ENCODE measurements around the gene PDE6H. TPM values are rescaled to one million over a fixed set of nuclear protein-coding genes. Genes with fewer than 3 reads are reported as not detected.

The PDE6H gene
- total RNA-seq, 1 experiment from 2014 or later = not detected

DNA sequence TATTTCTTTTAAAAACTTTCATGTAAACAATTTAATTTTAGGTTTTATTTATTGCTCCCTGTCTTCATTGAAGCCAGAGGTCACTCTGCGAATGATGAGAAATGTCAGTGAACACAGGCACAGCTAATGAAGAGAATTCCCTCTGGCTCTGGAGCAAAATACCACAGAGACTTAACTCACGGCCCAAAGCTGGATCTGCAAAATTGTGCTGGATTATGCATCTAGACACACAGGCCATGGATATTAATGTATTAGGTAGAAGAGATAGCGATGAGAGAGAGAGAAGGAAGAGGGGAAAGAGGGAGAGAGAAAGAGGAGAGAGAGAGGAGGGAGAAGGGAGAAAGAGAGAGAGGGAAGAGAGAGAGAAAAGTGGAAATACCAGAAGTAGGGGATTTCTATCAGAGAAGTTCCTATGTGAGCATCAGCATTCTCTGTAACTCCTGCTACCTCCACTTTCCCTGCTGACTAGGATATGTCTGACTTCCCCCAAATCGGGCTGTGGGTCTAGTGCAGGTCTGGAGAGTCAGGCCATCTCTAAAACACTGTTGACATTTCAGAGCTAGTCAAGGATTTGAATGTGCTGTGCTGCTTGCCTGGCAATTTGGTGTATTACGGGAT is 15.2 kb upstream of the PDE6H start:
- Histone ChIP-seq H3K4me2 (ENCODE audit: low read length) (no peak overlapping the region), H3K4me1 (ENCODE audit: insufficient read depth, low read length) (peaks cover 22% of the 10 kb centered on the region), H3K79me2 (ENCODE audit: low read length) (no peaks in the 10 kb centered on the region), H4K20me1 (ENCODE audit: low read length) (no peaks in the 10 kb centered on the region), H3K27me3 (ENCODE audit: low read length) (no peaks in the 10 kb centered on the region), H3K36me3 (ENCODE audit: low read depth, low read length) (no peaks in the 10 kb centered on the region), H2AFZ (ENCODE audit: low read length) (no peak overlapping the region), H3K9me2 (replicated peaks; ENCODE audit: low read length) (no peaks in the 10 kb centered on the region), H3K4me3 (ENCODE audit: low read length) (no peak overlapping the region), H3K27ac (ENCODE audit: low read length) (no peak overlapping the region), H3K9ac (ENCODE audit: low read length) (no peak overlapping the region), H3F3A (ENCODE audit: low read length, unreplicated experiment) (no peaks in the 10 kb centered on the region), H3K9me3 (ENCODE audit: low read length) (no peaks in the 10 kb centered on the region)
- ATAC-seq (no peak), DNase-seq (no peak)
- POLR2A ChIA-PET (ENCODE audit: unreplicated experiment) = no interaction called here
- TF ChIP-seq, protein P1, sequence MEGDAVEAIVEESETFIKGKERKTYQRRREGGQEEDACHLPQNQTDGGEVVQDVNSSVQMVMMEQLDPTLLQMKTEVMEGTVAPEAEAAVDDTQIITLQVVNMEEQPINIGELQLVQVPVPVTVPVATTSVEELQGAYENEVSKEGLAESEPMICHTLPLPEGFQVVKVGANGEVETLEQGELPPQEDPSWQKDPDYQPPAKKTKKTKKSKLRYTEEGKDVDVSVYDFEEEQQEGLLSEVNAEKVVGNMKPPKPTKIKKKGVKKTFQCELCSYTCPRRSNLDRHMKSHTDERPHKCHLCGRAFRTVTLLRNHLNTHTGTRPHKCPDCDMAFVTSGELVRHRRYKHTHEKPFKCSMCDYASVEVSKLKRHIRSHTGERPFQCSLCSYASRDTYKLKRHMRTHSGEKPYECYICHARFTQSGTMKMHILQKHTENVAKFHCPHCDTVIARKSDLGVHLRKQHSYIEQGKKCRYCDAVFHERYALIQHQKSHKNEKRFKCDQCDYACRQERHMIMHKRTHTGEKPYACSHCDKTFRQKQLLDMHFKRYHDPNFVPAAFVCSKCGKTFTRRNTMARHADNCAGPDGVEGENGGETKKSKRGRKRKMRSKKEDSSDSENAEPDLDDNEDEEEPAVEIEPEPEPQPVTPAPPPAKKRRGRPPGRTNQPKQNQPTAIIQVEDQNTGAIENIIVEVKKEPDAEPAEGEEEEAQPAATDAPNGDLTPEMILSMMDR (conservative IDR thresholded peaks at IDR 0.05; ENCODE audit: low read depth, low read length) = no peak
- TF ChIP-seq EZH2 (IDR thresholded peaks at IDR 0.05; ENCODE audit: low read length, unreplicated experiment) (no peak), EZH2phosphoT487 (IDR thresholded peaks at IDR 0.05; ENCODE audit: borderline replicate concordance, low read length) (no peak)
- intact Hi-C loops (cut with micrococcal nuclease) = no loop called here
- BruUV-seq (replicated peaks) = no TSS peak
- CTCF ChIA-PET = no interaction called here

DNA sequence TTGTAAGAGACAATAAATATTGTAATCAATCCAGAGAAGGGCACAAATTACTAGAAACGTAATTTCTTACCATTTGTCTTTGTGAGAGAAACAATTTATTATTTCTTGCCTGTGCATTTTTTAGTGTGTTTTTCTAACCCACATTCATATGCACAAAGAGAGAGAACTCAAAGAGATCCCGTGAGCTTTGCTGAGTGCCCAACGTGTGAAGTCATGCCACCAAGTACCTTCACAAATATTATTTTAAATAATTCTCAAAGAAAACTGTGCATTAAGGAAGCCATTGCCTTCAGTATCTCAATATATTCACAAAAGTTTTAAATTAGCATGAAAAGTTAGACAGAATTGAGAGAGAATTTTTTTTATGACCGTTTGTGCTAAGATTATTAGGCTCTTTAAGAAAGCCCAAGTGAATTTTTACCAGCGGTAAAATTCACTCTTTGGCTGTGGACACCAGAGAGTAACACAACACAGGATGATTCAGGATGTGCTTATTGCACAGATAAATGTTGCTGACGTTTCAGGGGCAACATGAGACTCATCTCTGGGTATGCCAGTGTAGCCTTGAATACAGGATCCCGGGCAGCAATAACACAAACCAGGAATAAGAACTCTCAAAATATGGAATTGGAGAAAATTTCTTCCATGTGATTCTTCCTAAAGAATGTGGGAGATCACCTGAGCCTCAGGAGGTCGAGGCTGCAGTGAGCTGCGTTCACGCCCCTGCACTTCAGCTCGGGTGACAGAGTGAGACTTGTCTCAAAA is 14.3 kb upstream of the PDE6H start:
- DNase-seq = no peak
- no peak for ATAC-seq
- H3F3A ChIP-seq (ENCODE audit: low read length, unreplicated experiment) = no peaks in the 10 kb centered on the region
- no peaks in the 10 kb centered on the region for H3K36me3 ChIP-seq (ENCODE audit: low read depth, low read length)
- ChIA-PET POLR2A (ENCODE audit: unreplicated experiment) (no interaction called here), CTCF (no interaction called here)
- H2AFZ ChIP-seq (ENCODE audit: low read length) = no peak overlapping the region
- H3K9ac ChIP-seq (ENCODE audit: low read length) = no peak overlapping the region
- TF ChIP-seq, protein P1 (conservative IDR thresholded peaks at IDR 0.05; ENCODE audit: low read depth, low read length) = no peak
- TF ChIP-seq EZH2phosphoT487 (IDR thresholded peaks at IDR 0.05; ENCODE audit: borderline replicate concordance, low read length) = no peak
- TF ChIP-seq EZH2 (IDR thresholded peaks at IDR 0.05; ENCODE audit: low read length, unreplicated experiment) = no peak
- peaks cover 17% of the 10 kb centered on the region for H3K4me1 ChIP-seq (ENCODE audit: insufficient read depth, low read length)
- no peak overlapping the region for H3K27ac ChIP-seq (ENCODE audit: low read length)
- H3K4me3 ChIP-seq (ENCODE audit: low read length) = no peak overlapping the region
- H3K9me3 ChIP-seq (ENCODE audit: low read length) = no peaks in the 10 kb centered on the region
- no peaks in the 10 kb centered on the region for H3K79me2 ChIP-seq (ENCODE audit: low read length)
- intact Hi-C loops (cut with micrococcal nuclease) = no loop called here
- H4K20me1 ChIP-seq (ENCODE audit: low read length) = no peaks in the 10 kb centered on the region
- H3K9me2 ChIP-seq (replicated peaks; ENCODE audit: low read length) = no peaks in the 10 kb centered on the region
- H3K27me3 ChIP-seq (ENCODE audit: low read length) = no peaks in the 10 kb centered on the region
- no peak overlapping the region for H3K4me2 ChIP-seq (ENCODE audit: low read length)
- BruUV-seq (replicated peaks) = no TSS peak

DNA sequence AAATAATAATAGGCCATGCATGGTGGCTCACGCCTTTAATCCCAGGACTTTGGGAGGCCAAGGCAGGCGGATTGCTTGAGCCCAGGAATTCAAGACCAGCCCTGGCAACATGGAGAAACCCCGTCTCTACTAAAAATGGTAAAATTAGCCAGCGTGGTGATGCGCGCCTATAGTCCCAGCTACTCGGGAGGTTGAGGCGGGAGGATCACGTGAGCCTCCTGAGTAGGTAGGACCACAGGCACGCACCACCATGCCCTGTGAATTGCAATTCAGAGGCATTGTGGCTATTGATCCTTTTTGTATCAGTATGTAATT is 13.8 kb upstream of the PDE6H start:
- ATAC-seq (no peak), DNase-seq (no peak)
- Histone ChIP-seq H3K9ac (ENCODE audit: low read length) (no peak overlapping the region), H3K36me3 (ENCODE audit: low read depth, low read length) (no peaks in the 10 kb centered on the region), H3K27ac (ENCODE audit: low read length) (no peak overlapping the region), H3K4me2 (ENCODE audit: low read length) (no peak overlapping the region), H3K27me3 (ENCODE audit: low read length) (no peaks in the 10 kb centered on the region), H2AFZ (ENCODE audit: low read length) (no peak overlapping the region), H3K79me2 (ENCODE audit: low read length) (no peaks in the 10 kb centered on the region), H4K20me1 (ENCODE audit: low read length) (no peaks in the 10 kb centered on the region), H3K4me1 (ENCODE audit: insufficient read depth, low read length) (peaks cover 17% of the 10 kb centered on the region), H3F3A (ENCODE audit: low read length, unreplicated experiment) (no peaks in the 10 kb centered on the region), H3K4me3 (ENCODE audit: low read length) (no peak overlapping the region), H3K9me3 (ENCODE audit: low read length) (no peaks in the 10 kb centered on the region), H3K9me2 (replicated peaks; ENCODE audit: low read length) (no peaks in the 10 kb centered on the region)
- ChIA-PET CTCF (no interaction called here), POLR2A (ENCODE audit: unreplicated experiment) (no interaction called here)
- intact Hi-C loops (cut with micrococcal nuclease) = no loop called here
- no TSS peak for BruUV-seq (replicated peaks)
- TF ChIP-seq, protein P1 (conservative IDR thresholded peaks at IDR 0.05; ENCODE audit: low read depth, low read length) = no peak
- TF ChIP-seq EZH2phosphoT487 (IDR thresholded peaks at IDR 0.05; ENCODE audit: borderline replicate concordance, low read length) (no peak), EZH2 (IDR thresholded peaks at IDR 0.05; ENCODE audit: low read length, unreplicated experiment) (no peak)

Data from PC-3 (cell line).